Measurements from ENCODE around the gene CANT1.
"Not testable (repeated sequence)": the region's sequence is repeated elsewhere in the genome, so short reads cannot be mapped to it uniquely, and the experiment has no call there.

CANT1 gene

DNA sequence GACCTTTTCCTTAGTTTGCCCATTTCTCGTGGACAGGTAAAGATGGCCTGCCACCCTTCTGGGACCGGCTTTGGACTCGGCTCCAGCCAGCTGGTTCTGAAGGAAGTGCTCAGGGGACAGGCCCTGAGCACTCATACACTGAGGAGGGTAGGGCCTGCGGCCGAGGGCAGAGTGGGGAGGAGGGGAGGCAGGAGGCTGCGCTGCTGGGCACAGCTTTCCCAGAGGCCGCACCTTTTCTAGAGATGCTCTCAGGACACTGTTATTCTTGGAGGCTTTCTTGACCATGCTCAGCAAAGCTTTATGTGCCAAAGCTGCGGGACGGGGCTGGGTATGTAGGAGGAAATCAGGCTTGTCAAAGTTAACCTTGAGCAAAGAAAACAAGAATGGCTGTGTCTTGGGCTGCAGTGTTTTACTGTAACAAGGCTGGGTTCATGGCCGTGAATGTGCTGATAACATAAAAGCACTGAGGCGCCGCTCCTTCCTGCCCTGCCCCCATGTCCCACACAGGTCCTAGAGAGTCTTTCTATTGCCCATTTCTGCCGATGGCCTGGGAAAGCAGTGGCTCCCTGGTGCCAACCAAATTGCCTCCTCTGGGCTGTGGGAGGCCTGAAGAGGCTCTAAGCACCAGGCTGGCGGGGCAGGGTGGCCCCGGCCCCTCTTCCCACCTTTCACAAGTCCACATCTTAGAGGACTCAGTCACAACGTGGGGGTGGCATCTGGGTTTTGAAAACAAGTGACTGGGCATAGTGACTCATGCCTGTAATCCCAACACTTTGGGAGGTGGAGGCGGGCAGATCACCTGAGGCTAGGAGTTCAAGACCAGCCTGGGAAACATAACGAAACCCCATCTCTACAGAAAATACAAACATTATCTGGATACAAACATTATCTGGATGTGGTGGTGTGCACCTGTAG, 62.1 kb downstream of the CANT1 start:
- Histone ChIP-seq H3K79me2 (ENCODE audit: low read length) (no peaks in the 10 kb centered on the region), H3K36me3 (replicated peaks; ENCODE audit: low read depth, low read length) (no peaks in the 10 kb centered on the region), H3K9ac (ENCODE audit: low read length) (no peak overlapping the region), H3K4me1 (ENCODE audit: low read length) (no peaks in the 10 kb centered on the region), H3K27ac (ENCODE audit: low read length) (no peak overlapping the region), H3K27me3 (ENCODE audit: low read depth, low read length) (no peaks in the 10 kb centered on the region), H2AFZ (ENCODE audit: low read depth, low read length) (no peak overlapping the region), H3K4me3 (ENCODE audit: low read length) (no peak overlapping the region), H3K9me3 (ENCODE audit: insufficient read depth, low read length) (0 out of 2 replicates have a peak, but pooled peaks cover 10% of the 10 kb centered on the region), H3K4me2 (ENCODE audit: low read length) (no peak overlapping the region), H4K20me1 (ENCODE audit: insufficient read depth, low read length) (no peaks in the 10 kb centered on the region)
- no peak for TF ChIP-seq CTCF (IDR thresholded peaks at IDR 0.05; ENCODE audit: low read depth, low read length)
- no peak for TF ChIP-seq EZH2phosphoT487 (IDR thresholded peaks at IDR 0.05; ENCODE audit: low read depth)

GRCh38 chr17:78946631-78947030, 62.9 kb downstream of the CANT1 start:
- no peaks in the 10 kb centered on the region for H3K36me3 ChIP-seq (replicated peaks; ENCODE audit: low read depth, low read length)
- no peak overlapping the region for H2AFZ ChIP-seq (ENCODE audit: low read depth, low read length)
- H3K4me3 ChIP-seq (ENCODE audit: low read length) = no peak overlapping the region
- H3K9me3 ChIP-seq (ENCODE audit: insufficient read depth, low read length) = 0 out of 2 replicates have a peak, but pooled peaks cover 10% of the 10 kb centered on the region
- no peaks in the 10 kb centered on the region for H3K79me2 ChIP-seq (ENCODE audit: low read length)
- no peaks in the 10 kb centered on the region for H3K4me1 ChIP-seq (ENCODE audit: low read length)
- no peak overlapping the region for H3K27ac ChIP-seq (ENCODE audit: low read length)
- TF ChIP-seq EZH2phosphoT487 (IDR thresholded peaks at IDR 0.05; ENCODE audit: low read depth) (no peak), CTCF (IDR thresholded peaks at IDR 0.05; ENCODE audit: low read depth, low read length) (no peak)
- no peaks in the 10 kb centered on the region for H4K20me1 ChIP-seq (ENCODE audit: insufficient read depth, low read length)
- no peak overlapping the region for H3K4me2 ChIP-seq (ENCODE audit: low read length)
- H3K27me3 ChIP-seq (ENCODE audit: low read depth, low read length) = no peaks in the 10 kb centered on the region
- no peak overlapping the region for H3K9ac ChIP-seq (ENCODE audit: low read length)

- Histone ChIP-seq H3K9me3 (ENCODE audit: insufficient read depth, low read length) (0 out of 2 replicates have a peak, but pooled peaks cover 10% of the 10 kb centered on the region), H4K20me1 (ENCODE audit: insufficient read depth, low read length) (no peaks in the 10 kb centered on the region), H3K27me3 (ENCODE audit: low read depth, low read length) (no peaks in the 10 kb centered on the region), H3K4me1 (ENCODE audit: low read length) (no peaks in the 10 kb centered on the region), H3K9ac (ENCODE audit: low read length) (no peak overlapping the region), H3K4me2 (ENCODE audit: low read length) (no peak overlapping the region), H3K4me3 (ENCODE audit: low read length) (no peak overlapping the region), H3K27ac (ENCODE audit: low read length) (no peak overlapping the region), H3K36me3 (replicated peaks; ENCODE audit: low read depth, low read length) (no peaks in the 10 kb centered on the region), H3K79me2 (ENCODE audit: low read length) (no peaks in the 10 kb centered on the region), H2AFZ (ENCODE audit: low read depth, low read length) (no peak overlapping the region)
- no peak for TF ChIP-seq EZH2phosphoT487 (IDR thresholded peaks at IDR 0.05; ENCODE audit: low read depth)
- TF ChIP-seq CTCF (IDR thresholded peaks at IDR 0.05; ENCODE audit: low read depth, low read length) = no peak
Measured at GRCh38 chr17:78946131-78946530, 63.4 kb downstream of the CANT1 start.

DNA sequence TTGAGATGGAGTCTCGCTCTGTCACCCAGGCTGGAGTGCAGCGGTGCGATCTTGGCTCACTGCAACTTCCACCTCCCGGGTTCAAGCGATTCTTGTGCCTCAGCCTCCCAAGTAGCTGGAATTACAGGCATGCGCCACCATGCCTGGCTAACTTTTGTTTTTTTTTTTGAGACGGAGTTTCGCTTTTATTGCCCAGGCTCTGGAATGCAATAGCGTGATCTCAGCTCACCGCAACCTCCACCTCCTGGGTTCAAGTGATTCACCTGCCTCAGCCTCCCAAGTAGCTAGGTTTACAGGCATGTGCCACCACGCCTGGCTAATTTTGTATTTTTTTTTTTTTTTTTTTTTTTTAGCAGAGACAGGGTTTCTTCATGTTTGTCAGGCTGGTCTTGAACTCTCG, 64.1 kb downstream of the CANT1 start:
- H2AFZ ChIP-seq (ENCODE audit: low read depth, low read length); H3K27ac ChIP-seq (ENCODE audit: low read length); H3K4me3 ChIP-seq (ENCODE audit: low read length); H3K27me3 ChIP-seq (ENCODE audit: low read depth, low read length); H3K9ac ChIP-seq (ENCODE audit: low read length); H3K79me2 ChIP-seq (ENCODE audit: low read length); H3K9me3 ChIP-seq (ENCODE audit: insufficient read depth, low read length); H4K20me1 ChIP-seq (ENCODE audit: insufficient read depth, low read length); H3K4me1 ChIP-seq (ENCODE audit: low read length); H3K36me3 ChIP-seq (replicated peaks; ENCODE audit: low read depth, low read length); H3K4me2 ChIP-seq (ENCODE audit: low read length): not testable (repeated sequence)

Data from OCI-LY3 (cell line).